Natural killer cell treated with Interleukin-12 subunit alpha and Interleukin-12 subunit beta and Interleukin-15 and Interleukin-18, amount 100 ng/mL, for 72 hours (primary cell): Measurements from ENCODE around the gene FRZB. TPM values are rescaled to one million over a fixed set of nuclear protein-coding genes. Genes with fewer than 3 reads are reported as not detected.
"Not testable (repeated sequence)": the region's sequence is repeated elsewhere in the genome, so short reads cannot be mapped to it uniquely, and the experiment has no call there.

Source experiments
- ATAC-seq, 2 donors: fragments of 150-1000 bp; cut with Tn5 transposase in 1 of 2; sonication (Bioruptor Pico), chemical (Tn5 transposase) in 1 of 2; 2 replicates each; pipeline ENCODE4 v1.10.0; 2021
- DNase-seq: peaks from one replicate; pipeline ENCODE4 v3.0.0; 2022; ENCODE audit warnings: low spot score
- H3K27ac Mint-ChIP-seq, 2 donors: 1 replicate in 1 of 2; 2 replicates in 1 of 2; pipeline ENCODE4 v1.8.0; 2022; ENCODE audit warnings: mixed read lengths in 2 of 2, mild to moderate bottlenecking in 1 of 2, moderate library complexity in 1 of 2
- H3K27me3 Mint-ChIP-seq, 2 donors: 1 replicate in 1 of 2; 2 replicates in 1 of 2; pipeline ENCODE4 v1.8.0; 2022; ENCODE audit warnings: mixed read lengths in 2 of 2
- H3K36me3 Mint-ChIP-seq: one replicate; pipeline ENCODE4 v1.8.0; 2022; ENCODE audit warnings: mixed read lengths
- H3K4me1 Mint-ChIP-seq, 2 donors: 1 replicate in 1 of 2; 2 replicates in 1 of 2; pipeline ENCODE4 v1.8.0; 2022; ENCODE audit warnings: low read depth in 2 of 2, mixed read lengths in 2 of 2, mild to moderate bottlenecking in 1 of 2
- H3K4me3 Mint-ChIP-seq: one replicate; pipeline ENCODE4 v1.8.0; 2022; ENCODE audit warnings: mixed read lengths
- H3K9me3 Mint-ChIP-seq: 2 replicates; pipeline ENCODE4 v1.8.0; 2022; ENCODE audit warnings: mixed read lengths
- total RNA-seq, 2 donors: library from RNA; stranded (reverse); gene quantifications; one replicate each; pipeline ENCODE4 v1.2.3, GENCODE V29; 2022

FRZB gene
- total RNA-seq, 2 donors from 2014 or later = not detected

DNA sequence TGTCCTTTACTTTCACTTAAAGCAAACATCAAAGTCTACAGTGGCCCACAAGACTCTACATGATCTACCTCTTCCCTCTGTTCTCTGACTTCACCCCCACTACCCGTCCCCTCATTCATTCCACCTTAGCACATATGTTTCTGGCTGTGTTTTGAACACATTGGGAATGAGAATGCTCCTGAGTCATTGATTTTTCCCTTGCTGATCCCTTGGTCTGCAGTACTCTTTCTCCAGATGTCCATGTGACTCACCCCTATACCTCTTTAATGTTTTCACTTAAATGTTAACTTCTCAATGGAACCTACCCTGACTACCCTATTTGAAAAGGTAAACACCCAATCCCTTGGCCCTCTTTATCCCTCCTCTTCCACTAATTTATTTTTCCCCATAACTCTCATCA, 30.7 kb upstream of the FRZB start:
- Mint-ChIP-seq H3K4me3 (no peak overlapping the region), H3K27me3 (peaks cover 0 to 14% of the 10 kb centered on the region in 2 donors), H3K9me3 (no peaks in the 10 kb centered on the region), H3K36me3 (no peaks in the 10 kb centered on the region), H3K4me1 (no peaks in the 10 kb centered on the region), H3K27ac (no peak overlapping the region)
- ATAC-seq (no peak), DNase-seq (no peak)

DNA sequence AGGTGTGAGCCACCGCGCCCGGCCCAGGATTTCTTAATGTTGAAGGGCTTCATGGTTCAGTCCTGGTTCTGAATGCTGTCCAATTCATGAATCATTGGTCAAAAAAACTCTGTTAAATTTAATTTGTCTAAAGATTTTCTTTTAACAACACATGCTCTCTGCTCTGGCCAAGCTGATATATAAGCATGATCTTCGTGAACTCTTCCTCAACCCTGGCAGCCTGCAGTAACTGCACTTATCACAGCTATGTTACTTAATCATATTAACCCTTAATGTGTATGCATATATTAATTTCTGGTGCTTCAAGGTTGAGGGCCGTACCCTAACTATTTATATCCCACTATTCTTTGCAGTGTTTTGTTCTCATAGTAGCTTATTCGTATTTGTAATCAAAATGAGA, 29.4 kb upstream of the FRZB start:
- H3K36me3 Mint-ChIP-seq = no peaks in the 10 kb centered on the region
- H3K27me3 Mint-ChIP-seq = peaks cover 0 to 14% of the 10 kb centered on the region in 2 donors
- no peak overlapping the region for H3K4me3 Mint-ChIP-seq
- no peaks in the 10 kb centered on the region for H3K4me1 Mint-ChIP-seq
- no peak overlapping the region for H3K27ac Mint-ChIP-seq
- DNase-seq = no peak
- no peaks in the 10 kb centered on the region for H3K9me3 Mint-ChIP-seq
- ATAC-seq = no peak

DNA sequence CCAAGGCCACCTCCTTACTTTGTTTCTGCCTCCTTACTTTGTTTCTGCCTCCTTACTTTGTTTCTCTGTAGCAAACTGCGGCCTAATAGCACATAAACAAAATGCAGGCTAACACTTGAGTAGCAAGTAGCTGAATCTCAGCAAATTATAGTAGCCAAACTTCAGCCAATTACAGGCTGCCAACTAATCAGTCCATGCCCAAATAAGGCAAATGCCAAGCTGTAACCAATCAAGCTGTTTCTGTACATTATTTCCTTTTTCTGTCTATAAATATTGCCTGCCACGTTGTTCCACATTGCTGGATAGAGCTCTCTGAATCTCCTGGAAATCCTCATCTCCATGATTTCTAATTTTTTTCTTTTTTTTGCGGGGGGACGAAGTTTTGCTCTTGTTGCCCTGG, 28.7 kb upstream of the FRZB start:
- no peak for DNase-seq
- Mint-ChIP-seq H3K27me3 (peaks cover 0 to 14% of the 10 kb centered on the region in 2 donors), H3K36me3 (no peaks in the 10 kb centered on the region), H3K4me3 (no peak overlapping the region), H3K4me1 (no peaks in the 10 kb centered on the region), H3K27ac (no peak overlapping the region), H3K9me3 (no peaks in the 10 kb centered on the region)
- ATAC-seq = no peak

DNA sequence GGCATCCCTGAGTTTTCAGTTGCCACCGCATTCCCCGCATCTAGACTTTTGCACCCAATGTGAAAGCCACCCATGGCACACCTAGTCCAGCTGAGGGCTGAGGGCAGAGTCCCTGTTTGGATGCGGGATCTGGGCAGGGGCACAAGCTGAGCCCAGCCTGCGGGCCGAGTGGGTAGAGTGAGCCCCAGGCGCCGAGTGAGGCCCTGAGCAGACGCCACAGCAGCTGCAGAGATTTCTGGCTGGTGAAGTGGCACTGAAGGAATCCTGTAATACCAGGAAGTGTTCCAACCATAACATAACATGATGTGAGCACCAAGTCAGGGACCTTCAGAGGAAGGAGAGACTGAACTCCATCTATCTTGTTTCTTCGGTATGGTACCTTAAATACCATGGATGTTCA, 27.7 kb upstream of the FRZB start:
- H3K36me3 Mint-ChIP-seq = no peaks in the 10 kb centered on the region
- H3K9me3 Mint-ChIP-seq = no peaks in the 10 kb centered on the region
- ATAC-seq (no peak), DNase-seq (no peak)
- no peak overlapping the region for H3K27ac Mint-ChIP-seq
- no peaks in the 10 kb centered on the region for H3K4me1 Mint-ChIP-seq
- no peak overlapping the region for H3K4me3 Mint-ChIP-seq
- peaks cover 0 to 14% of the 10 kb centered on the region in 2 donors for H3K27me3 Mint-ChIP-seq

DNA sequence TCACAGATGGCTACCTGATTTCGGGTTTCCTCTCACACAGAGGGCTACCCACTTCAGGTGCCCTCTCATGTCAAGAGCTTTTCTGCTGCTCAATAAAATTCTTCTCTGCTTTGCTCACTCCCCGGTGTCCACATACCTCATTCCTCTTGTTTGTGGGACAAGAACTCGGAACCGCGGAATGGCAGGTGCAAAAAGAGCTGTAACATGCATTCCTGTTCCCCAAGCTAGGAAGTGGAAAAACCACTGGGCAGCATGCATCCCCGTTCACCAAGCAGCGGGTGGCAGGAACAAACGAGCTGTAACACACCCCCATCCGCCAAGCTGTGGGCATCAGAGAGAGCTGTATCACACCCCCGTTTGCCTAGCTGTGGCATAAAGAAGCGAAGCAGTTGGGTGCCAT, 27.2 kb upstream of the FRZB start:
- Mint-ChIP-seq H3K27ac (no peak overlapping the region), H3K36me3 (no peaks in the 10 kb centered on the region), H3K4me1 (no peaks in the 10 kb centered on the region), H3K9me3 (no peaks in the 10 kb centered on the region), H3K27me3 (peaks cover 0 to 14% of the 10 kb centered on the region in 2 donors), H3K4me3 (no peak overlapping the region)
- DNase-seq (no peak), ATAC-seq (no peak)

DNA sequence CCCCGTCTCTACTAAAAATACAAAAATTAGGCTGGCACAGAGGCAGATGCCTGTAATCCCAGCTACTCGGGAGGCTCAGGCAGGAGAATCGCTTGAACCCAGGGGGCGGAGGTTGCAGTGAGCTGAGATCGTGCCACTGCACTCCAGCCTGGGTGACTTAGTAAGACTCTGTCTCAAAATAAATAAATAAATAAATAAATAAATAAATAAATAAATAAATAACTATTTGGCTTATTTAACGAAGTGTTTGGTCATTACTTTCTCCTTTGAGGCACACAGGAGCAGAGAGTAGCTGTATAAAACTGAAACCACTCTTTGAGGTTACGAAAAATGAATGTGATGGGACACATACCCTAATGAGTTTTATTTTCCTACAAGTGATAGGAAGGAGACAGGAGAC, 26.6 kb upstream of the FRZB start:
- not testable (repeated sequence) for DNase-seq, H3K4me3 Mint-ChIP-seq, H3K4me1 Mint-ChIP-seq, H3K9me3 Mint-ChIP-seq, H3K27ac Mint-ChIP-seq, ATAC-seq, H3K36me3 Mint-ChIP-seq
- peaks cover 0 to 14% of the 10 kb centered on the region in 2 donors for H3K27me3 Mint-ChIP-seq

DNA sequence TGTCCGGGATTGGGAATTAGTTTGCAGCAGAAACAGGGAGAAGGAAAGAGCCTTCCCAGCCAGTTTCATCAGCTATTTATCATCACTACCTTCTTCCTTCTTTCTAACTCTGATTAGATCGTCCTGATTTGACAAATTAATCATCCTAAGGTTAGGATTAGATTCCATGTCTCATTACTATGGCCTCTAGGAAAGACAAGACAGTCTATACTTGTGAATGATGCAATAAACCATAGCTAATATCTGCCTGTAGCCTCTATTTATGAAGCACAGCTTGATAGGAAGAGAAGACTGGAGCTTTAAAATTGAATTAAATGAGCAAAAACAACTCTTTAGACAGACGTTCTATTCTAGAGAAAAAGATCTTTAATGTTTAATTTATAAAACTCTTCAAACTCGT, 25.2 kb upstream of the FRZB start:
- Mint-ChIP-seq H3K27me3 (peaks cover 0 to 3% of the 10 kb centered on the region in 2 donors), H3K36me3 (no peaks in the 10 kb centered on the region), H3K4me1 (no peaks in the 10 kb centered on the region), H3K9me3 (no peaks in the 10 kb centered on the region), H3K27ac (no peak overlapping the region), H3K4me3 (no peak overlapping the region)
- DNase-seq = no peak
- no peak for ATAC-seq

DNA sequence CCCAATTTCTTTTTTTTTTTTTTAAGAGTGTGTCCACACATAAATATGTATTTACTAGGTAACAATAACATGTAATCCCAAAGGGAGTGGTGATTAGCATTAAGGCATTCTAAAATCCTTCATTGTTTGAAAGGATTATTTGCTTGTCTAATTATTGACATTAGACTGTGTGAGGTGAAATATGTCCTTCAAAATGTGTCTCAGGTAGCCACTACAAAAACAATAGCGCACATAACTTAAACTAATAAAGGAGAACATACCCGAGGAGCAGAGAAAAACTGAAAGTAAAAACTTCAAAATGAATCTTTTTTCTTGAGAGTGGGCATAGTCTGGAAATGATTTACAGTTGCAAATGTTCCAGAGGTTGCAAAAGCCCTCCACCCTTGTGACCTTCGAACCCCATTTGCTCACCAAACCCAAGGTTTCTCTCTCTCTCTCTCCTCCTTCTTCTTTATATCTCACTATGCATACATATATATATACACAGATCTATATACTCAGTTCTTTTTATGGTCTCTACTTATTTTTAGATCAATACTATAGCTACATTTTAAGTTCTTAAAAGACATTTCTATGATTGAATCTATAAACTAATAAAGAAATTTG, 24.4 kb upstream of the FRZB start:
- H3K4me3 Mint-ChIP-seq = no peak overlapping the region
- H3K27me3 Mint-ChIP-seq = no peaks in the 10 kb centered on the region
- H3K9me3 Mint-ChIP-seq = no peaks in the 10 kb centered on the region
- H3K36me3 Mint-ChIP-seq = no peaks in the 10 kb centered on the region
- ATAC-seq (no peak), DNase-seq (no peak)
- no peaks in the 10 kb centered on the region for H3K4me1 Mint-ChIP-seq
- H3K27ac Mint-ChIP-seq = no peak overlapping the region

DNA sequence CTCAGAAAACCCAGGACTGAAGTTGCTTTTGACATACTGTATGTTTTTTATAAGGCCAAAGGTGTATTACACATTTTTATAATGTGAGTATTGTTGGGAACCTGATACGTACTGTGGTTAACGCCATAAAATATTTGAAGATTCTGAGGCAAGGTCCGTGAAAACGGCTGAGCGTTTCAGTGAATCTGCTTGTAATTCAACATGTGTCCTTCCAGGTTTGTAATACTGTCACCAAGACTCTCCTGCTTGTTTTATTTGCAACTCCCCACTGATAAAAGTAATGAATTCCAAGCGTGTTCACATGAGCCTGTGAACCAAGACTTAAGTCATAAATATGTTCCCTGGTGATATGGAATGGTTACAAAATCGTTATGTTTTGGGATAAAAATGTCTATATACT, 23.9 kb upstream of the FRZB start:
- no peak overlapping the region for H3K4me3 Mint-ChIP-seq
- no peaks in the 10 kb centered on the region for H3K36me3 Mint-ChIP-seq
- no peaks in the 10 kb centered on the region for H3K27me3 Mint-ChIP-seq
- no peak for DNase-seq
- H3K27ac Mint-ChIP-seq = no peak overlapping the region
- no peak for ATAC-seq
- H3K9me3 Mint-ChIP-seq = no peaks in the 10 kb centered on the region
- H3K4me1 Mint-ChIP-seq = no peaks in the 10 kb centered on the region

DNA sequence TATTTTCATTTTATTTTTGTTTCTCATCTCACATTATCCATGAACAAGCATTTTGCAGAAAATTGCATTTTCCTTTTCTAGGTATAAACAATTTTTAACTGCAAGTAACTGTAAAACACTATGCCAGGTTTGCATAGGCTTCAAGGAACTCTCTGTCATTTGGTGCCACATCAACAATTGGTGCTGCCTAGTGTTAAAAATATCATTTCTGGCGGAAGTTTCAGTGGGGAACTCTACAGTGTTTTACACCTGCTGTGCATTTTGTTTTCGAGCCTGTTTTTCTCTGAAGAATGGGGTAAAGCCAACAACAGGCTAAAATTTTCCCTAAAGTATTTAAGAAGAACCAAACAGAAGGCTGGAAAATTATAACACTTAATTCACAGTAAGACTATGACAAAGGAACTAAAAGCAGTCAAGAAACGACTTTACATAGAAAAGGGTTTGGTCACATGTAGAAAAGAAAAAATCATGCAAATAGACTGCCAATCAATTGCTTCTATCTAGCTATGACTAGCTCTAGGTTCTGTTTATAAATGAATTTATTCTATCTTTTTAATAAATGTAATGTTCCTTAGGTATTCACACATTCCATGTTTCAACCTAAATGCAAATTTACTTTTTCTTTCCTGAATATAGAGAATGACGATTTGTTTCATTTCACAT, 21.4 kb upstream of the FRZB start:
- DNase-seq = no peak
- H3K9me3 Mint-ChIP-seq = no peaks in the 10 kb centered on the region
- no peaks in the 10 kb centered on the region for H3K27me3 Mint-ChIP-seq
- ATAC-seq = no peak
- no peaks in the 10 kb centered on the region for H3K36me3 Mint-ChIP-seq
- no peak overlapping the region for H3K27ac Mint-ChIP-seq
- no peak overlapping the region for H3K4me3 Mint-ChIP-seq
- H3K4me1 Mint-ChIP-seq = no peaks in the 10 kb centered on the region

DNA sequence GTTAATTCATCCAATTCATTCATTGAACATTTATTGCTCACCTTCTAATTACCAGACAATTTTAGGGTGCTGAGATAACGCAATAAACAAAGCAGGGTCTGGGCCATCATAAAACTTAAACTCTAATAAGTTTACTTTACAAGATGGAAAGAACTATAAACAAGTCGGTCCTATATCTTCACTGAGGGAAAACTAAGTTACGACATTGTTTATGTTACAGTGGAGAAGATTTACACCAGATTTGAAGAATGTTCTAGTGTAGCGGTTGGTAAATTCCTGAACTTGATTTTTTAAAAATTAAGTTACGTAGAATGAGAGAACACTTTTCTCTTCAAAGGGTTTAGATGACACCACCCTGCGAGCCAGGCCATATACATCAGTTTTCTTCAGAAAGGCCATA, 20.7 kb upstream of the FRZB start:
- no peaks in the 10 kb centered on the region for H3K36me3 Mint-ChIP-seq
- H3K27me3 Mint-ChIP-seq = no peaks in the 10 kb centered on the region

DNA sequence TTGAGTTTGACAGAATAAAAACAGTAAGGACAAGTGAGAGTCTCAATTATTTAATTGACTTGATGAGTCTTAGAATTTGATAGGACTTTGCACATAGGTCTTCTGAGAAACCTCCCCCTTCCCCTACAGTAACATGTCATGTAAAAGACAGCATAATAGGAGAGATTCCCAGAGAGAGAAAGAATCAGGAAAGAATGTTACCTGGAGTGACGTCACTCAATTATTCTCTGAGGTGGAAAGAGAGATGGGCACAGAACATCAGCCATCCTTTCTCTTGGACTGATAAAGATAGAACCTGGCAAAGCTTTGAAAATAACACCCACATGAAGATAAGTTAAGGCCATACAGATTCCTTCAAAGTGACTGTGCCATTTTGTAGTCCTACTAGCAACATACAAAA, 19.3 kb upstream of the FRZB start:
- Mint-ChIP-seq H3K27ac (no peak overlapping the region), H3K27me3 (no peaks in the 10 kb centered on the region), H3K9me3 (no peaks in the 10 kb centered on the region), H3K4me3 (no peak overlapping the region), H3K4me1 (no peaks in the 10 kb centered on the region), H3K36me3 (no peaks in the 10 kb centered on the region)
- ATAC-seq (no peak), DNase-seq (no peak)

More for the DNA sequence above, 20.7 kb upstream of the FRZB start:
- no peak for ATAC-seq
- no peaks in the 10 kb centered on the region for H3K4me1 Mint-ChIP-seq
- no peaks in the 10 kb centered on the region for H3K9me3 Mint-ChIP-seq
- no peak overlapping the region for H3K27ac Mint-ChIP-seq
- no peak overlapping the region for H3K4me3 Mint-ChIP-seq
- DNase-seq = no peak

DNA sequence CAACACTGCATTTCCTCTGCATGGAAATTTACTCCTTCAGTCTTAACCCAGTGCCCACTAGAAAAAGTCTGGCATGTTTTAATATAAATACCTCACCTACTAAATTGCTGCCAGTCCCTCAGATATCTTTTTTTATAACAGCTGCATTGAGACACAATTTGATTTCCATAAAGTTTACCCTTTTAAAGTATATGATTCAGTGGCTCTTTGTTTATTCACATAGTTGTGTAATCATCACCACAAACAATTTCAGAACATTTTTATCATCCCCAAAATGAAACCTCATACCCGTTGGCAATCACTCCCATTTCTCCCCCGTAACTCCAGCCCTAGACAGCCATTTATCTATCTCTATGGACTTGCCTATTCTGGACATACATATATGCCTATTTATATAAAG, 17.0 kb upstream of the FRZB start:
- Mint-ChIP-seq H3K9me3 (peaks cover 2% of the 10 kb centered on the region), H3K27me3 (no peaks in the 10 kb centered on the region), H3K36me3 (peaks cover 5% of the 10 kb centered on the region), H3K4me3 (no peak overlapping the region), H3K4me1 (no peaks in the 10 kb centered on the region), H3K27ac (no peak overlapping the region)
- ATAC-seq = no peak
- no peak for DNase-seq

DNA sequence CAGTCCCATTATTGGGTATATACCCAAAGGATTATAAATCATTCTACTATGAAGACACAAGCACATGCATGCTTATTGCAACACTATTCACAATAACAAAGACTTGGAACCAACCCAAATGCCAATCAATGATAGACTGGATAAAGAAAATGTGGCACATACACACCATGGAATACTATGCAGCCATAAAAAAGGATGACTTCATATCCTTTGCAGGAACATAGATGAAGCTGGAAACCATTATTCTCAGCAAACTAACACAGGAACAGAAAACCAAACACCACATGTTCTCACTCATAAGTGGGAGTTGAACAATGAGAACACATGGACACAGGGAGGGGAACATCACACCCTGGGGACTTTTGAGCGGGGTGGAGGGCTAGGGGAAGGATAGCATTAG, 13.7 kb upstream of the FRZB start:
- not testable (repeated sequence) for H3K4me3 Mint-ChIP-seq, H3K27me3 Mint-ChIP-seq, H3K27ac Mint-ChIP-seq, H3K4me1 Mint-ChIP-seq, H3K36me3 Mint-ChIP-seq, ATAC-seq, DNase-seq
- peaks cover 11% of the 10 kb centered on the region for H3K9me3 Mint-ChIP-seq

DNA sequence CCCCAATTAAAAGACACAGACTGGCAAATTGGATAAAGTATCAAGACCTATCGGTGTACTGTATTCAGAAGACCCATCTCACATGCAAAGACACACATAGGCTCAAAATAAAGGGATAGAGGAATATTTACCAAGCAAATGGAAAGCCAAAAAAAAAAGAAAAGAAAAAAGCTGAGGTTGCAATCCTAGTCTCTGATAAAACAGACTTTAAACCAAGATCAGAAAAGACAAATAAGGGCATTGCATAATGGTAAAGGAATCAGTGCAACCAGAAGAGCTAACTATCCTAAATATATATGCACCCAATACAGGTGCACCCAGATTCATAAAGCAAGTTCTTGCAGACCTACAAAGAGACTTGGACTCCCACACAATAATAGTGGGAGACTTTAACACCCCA, 10.2 kb upstream of the FRZB start:
- not testable (repeated sequence) for H3K36me3 Mint-ChIP-seq, DNase-seq, H3K4me3 Mint-ChIP-seq, ATAC-seq, H3K27ac Mint-ChIP-seq, H3K4me1 Mint-ChIP-seq
- peaks cover 14% of the 10 kb centered on the region for H3K9me3 Mint-ChIP-seq
- peaks cover 0 to 14% of the 10 kb centered on the region in 2 donors for H3K27me3 Mint-ChIP-seq
